SK-N-SH treated with all-trans-retinoic acid at 6 μM for 48 hours (cell line): ENCODE measurements around the gene EPB41L5.

Experiments used
- BACH2 ChIP-seq: fragments of 250-450 bp; sonication (Bioruptor Pico); IDR thresholded peaks from 2 replicates; pipeline ENCODE4 v1.9.0; 2021; ENCODE audit warnings: mild to moderate bottlenecking, borderline replicate concordance
- ZC3H10 ChIP-seq: fragments of 250-450 bp; sonication (Bioruptor Pico); IDR thresholded peaks from 2 replicates; pipeline ENCODE4 v1.5.1; 2021; ENCODE audit warnings: mild to moderate bottlenecking, moderate library complexity
- ZFP3 ChIP-seq: fragments of 250-450 bp; sonication (Bioruptor Pico); IDR thresholded peaks from 2 replicates; pipeline ENCODE4 v1.5.0; 2020; ENCODE audit warnings: mild to moderate bottlenecking, moderate library complexity
- ZFP30 ChIP-seq: fragments of 450-650 bp; formaldehyde crosslinking; IDR thresholded peaks from 2 replicates; pipeline ENCODE4 v1.5.0; 2022; ENCODE audit warnings: mild to moderate bottlenecking, moderate library complexity
- TF ChIP-seq, protein P1 (sequence below): fragments of 250-450 bp; sonication (Bioruptor Pico); IDR thresholded peaks from 2 replicates; pipeline ENCODE4 v1.8.0; 2020; ENCODE audit warnings: mild to moderate bottlenecking, moderate library complexity, borderline replicate concordance
- TF ChIP-seq, protein P2 (sequence below): fragments of 250-450 bp; sonication (Bioruptor Pico); IDR thresholded peaks from 2 replicates; pipeline ENCODE4 v1.5.1; 2020; ENCODE audit warnings: low read depth, mild to moderate bottlenecking, moderate library complexity

DNA sequence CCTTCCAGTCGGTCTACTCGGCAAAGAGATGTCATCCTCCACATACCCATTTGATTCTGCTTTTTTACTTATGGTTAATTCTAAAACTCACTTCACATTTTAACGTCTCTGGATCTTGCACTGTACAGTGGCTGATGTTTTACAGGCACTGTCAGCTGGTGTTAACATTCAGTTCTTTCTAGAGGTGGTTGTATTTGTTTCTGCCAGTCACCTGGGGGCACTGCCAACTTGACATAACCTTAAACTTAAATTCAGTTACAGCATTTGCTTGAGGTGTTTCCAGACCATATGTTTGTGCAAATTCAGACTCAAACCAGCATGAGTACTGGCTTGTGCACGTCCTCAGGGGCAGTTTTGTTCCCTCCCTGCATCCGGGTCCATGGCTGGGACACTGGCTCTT lies 215.6 kb downstream of the EPB41L5 start:
- TF ChIP-seq ZFP30 (CRISPR knock-in tag): no peak
- TF ChIP-seq, protein P1, sequence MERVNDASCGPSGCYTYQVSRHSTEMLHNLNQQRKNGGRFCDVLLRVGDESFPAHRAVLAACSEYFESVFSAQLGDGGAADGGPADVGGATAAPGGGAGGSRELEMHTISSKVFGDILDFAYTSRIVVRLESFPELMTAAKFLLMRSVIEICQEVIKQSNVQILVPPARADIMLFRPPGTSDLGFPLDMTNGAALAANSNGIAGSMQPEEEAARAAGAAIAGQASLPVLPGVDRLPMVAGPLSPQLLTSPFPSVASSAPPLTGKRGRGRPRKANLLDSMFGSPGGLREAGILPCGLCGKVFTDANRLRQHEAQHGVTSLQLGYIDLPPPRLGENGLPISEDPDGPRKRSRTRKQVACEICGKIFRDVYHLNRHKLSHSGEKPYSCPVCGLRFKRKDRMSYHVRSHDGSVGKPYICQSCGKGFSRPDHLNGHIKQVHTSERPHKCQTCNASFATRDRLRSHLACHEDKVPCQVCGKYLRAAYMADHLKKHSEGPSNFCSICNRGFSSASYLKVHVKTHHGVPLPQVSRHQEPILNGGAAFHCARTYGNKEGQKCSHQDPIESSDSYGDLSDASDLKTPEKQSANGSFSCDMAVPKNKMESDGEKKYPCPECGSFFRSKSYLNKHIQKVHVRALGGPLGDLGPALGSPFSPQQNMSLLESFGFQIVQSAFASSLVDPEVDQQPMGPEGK (CRISPR knock-in tag): no peak
- TF ChIP-seq ZC3H10 (CRISPR knock-in tag): no peak
- no peak for TF ChIP-seq ZFP3 (CRISPR knock-in tag)
- TF ChIP-seq, protein P2, sequence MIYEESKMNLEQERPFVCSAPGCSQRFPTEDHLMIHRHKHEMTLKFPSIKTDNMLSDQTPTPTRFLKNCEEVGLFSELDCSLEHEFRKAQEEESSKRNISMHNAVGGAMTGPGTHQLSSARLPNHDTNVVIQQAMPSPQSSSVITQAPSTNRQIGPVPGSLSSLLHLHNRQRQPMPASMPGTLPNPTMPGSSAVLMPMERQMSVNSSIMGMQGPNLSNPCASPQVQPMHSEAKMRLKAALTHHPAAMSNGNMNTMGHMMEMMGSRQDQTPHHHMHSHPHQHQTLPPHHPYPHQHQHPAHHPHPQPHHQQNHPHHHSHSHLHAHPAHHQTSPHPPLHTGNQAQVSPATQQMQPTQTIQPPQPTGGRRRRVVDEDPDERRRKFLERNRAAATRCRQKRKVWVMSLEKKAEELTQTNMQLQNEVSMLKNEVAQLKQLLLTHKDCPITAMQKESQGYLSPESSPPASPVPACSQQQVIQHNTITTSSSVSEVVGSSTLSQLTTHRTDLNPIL (CRISPR knock-in tag): no peak
- TF ChIP-seq BACH2 (CRISPR knock-in tag): no peak
